H1 (cell line): ENCODE measurements around the gene LIF. TPM values are rescaled to one million over a fixed set of nuclear protein-coding genes. Genes with fewer than 3 reads are reported as not detected.

Experiments used
- CHD7 ChIP-seq: fragments of 300-600 bp; sonication (generic); IDR thresholded peaks from 2 replicates; pipeline ENCODE4 v1.7.1; 2012; ENCODE audit warnings: low read length, moderate library complexity, mild to moderate bottlenecking, inconsistent platforms; ENCODE audit not compliant: insufficient replicate concordance
- NRF1 ChIP-seq: IDR thresholded peaks from 2 replicates; pipeline ENCODE4 v1.6.1; 2011; ENCODE audit warnings: mild to moderate bottlenecking, low read depth, low read length, improper control_type of control experiment
- SRF ChIP-seq: IDR thresholded peaks from 2 replicates; pipeline ENCODE4 v1.6.1; 2011; ENCODE audit warnings: mild to moderate bottlenecking, low read depth, low read length, moderate library complexity
- USF2 ChIP-seq: IDR thresholded peaks from 2 replicates; pipeline ENCODE4 v1.6.1; 2011; ENCODE audit warnings: low read length, improper control_type of control experiment
- polyA plus RNA-seq, 7 experiments: library from polyadenylated mRNA; depleted of rRNA in 3 of 7; stranded (reverse) in 5 of 7; unstranded in 2 of 7; fragments of >200 nt in 5 of 7; fragments of 200-250 nt in 2 of 7; gene quantifications; 1 replicate in 5 of 7; 2 replicates in 1 of 7; 4 replicates in 1 of 7; pipeline versions ENCODE4 v1.2.1 to v1.2.3, GENCODE V29; 2011 to 2013; ENCODE audit warnings: missing spikeins in 2 of 7, mixed read lengths in 2 of 7
- total RNA-seq: library from RNA; stranded (reverse); fragmentation: NEBNext Ultra II Directional; extraction: Animal tissue kit (Norgen Biotek cat#: 25700); gene quantifications from 2 replicates; pipeline ENCODE4 v1.2.1, GENCODE V29; 2021

Gene LIF
- total and polyA plus RNA-seq, 2 of the 8 experiments (the other 6 are each of a cell fraction or from before 2014, with no cell fraction given), result 3.3 to 3.5 TPM

GRCh38 chr22:30191040-30191701 lies 55.4 kb downstream of the LIF start (continued):
- TF ChIP-seq CHD7 (no peak), USF2 (no peak), NRF1 (no peak), SRF (no peak)
